Activated gamma-delta T cell treated with anti-CD3 and anti-CD28 coated beads, Interleukin-2, amount 50 U/mL, for 16 hours (primary cell): ENCODE data around the gene PIK3R5.

ENCODE experiments used
- DNase-seq: peaks from one replicate; pipeline ENCODE4 v3.0.0-alpha.2; 2020; ENCODE audit warnings: low read depth

PIK3R5 gene

DNA sequence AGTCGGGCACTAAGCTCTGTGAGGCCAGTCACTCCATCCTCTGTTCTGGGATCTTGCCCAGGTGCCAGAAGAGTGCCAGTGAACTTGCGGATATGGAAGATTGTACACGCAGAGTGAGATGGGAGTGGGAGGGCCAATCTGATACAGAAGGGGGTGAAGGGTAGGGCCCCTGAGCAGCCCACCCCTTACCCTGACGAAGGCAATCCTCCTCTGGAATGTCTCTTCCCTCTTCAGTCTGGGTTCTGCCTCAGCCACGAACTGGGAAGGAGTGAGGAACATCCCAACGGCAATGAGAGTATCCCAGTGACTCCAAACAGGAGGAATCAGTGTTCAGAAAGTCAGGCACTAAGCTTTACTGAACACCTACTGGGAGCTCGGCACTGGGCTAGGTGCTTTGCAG is 86.1 kb downstream of the PIK3R5 start:
- DNase-seq: no peak

- no peak for DNase-seq
These were observed 87.5 kb downstream of the PIK3R5 start for GRCh38 chr17:8877984-8878383.

GRCh38 chr17:8875957-8876356 is 89.5 kb downstream of the PIK3R5 start:
- DNase-seq: no peak

DNA sequence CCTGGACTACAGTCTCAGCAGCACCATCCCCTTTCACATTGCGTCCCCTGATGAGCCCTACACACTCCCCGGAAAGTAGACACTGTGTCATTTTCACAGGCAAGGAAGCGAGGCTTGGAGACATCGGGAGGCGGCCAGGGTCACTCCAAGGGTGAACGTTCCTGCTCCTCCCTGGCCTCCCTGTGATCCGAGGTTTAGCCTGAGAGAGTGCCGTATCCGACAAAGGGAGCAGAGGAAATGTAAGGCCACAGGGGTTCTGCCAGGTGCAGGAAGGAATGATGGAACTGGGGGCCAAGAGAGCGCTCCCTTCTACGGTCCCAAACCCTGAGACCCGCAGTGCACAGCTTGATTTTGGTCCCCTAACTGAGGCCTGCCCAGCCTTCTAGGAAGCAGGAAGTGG is 90.1 kb downstream of the PIK3R5 start:
- no peak for DNase-seq

DNA sequence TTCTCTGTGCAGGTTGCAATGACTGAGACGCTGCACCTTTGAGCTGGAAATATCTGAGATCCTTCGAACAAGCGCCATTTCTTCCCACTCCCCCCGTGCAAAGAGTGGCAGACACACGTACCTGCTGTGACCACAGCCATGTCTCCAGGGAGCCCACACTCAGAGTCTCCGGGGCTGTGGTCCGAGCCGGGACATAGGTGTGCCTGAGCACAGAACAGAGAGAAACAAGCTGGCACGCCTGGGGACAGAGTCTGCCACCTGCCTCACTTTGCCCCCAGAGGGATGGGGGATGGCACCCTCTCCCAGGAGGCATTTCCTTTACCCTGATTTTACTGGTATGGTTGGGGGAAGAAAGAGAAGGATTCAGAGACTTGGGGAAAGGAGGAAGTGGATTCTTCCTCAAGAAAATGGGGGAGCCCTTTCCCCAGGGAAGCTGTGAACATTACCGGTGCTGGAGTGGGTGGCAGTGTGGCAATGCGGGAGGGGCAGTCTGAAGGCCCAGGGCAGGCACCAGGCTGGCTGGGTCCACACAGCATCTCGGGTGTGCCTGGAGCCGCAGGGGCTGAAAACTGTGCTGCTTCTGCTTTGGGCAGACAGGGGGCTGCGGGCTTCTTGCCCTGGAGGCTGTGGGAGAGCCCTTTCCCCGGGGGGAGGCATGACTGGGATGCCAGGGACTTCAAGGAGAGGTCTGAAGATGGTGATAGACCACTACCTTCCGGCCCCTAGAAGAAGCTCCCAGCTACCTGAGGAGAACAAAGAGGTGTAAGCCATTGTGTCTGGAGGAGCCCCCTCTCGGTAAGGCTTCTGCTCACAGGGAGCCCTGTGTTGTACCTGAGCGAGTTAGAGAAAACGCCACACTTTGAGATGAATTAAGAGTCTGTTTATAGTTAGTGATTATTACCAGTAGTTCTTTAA is 91.4 kb downstream of the PIK3R5 start:
- no peak for DNase-seq

DNA sequence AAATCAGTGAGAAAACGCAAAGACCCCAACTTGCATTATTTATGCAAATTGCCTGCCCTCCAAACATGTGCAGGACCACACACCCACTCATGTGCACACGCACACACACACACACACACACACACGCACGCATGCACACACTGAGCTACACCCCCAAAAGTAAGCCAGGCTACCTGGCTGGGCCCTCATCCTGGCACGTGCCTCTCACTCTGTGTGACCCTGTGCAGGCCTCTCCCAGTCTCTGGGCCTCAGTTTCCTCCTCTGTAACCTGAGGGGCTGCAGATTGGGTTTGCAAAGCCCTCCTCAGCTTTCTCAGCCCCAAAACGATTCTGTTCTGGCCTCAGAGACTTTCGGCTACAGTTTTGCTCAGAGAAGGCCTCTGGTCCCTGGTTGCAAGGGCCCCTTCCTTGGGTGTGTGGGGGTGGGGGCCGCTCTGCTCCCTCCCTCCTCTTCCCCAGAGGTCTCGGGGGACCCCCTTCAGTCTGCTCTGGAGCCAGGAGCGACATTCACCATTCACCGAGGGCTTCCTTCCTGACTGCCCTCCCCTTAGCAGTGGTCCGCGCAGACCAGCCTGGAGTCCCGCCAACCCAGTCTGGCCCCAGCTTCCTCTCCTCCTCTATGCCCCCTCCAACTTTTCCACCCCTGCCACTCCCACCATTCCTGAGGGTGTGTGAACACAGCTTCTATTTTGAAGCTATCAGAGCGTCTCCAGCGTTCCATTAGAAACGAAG is 92.6 kb downstream of the PIK3R5 start:
- no peak for DNase-seq

- no peak for DNase-seq
These were observed 93.3 kb downstream of the PIK3R5 start for GRCh38 chr17:8872036-8872704.

- DNase-seq: no peak
These were observed 94.4 kb downstream of the PIK3R5 start for GRCh38 chr17:8871081-8871581.

GRCh38 chr17:8870406-8871040 is 95.0 kb downstream of the PIK3R5 start:
- DNase-seq: no peak

GRCh38 chr17:8869114-8869815 is 96.2 kb downstream of the PIK3R5 start:
- DNase-seq: no peak

- DNase-seq: no peak
These were observed 97.0 kb downstream of the PIK3R5 start for GRCh38 chr17:8868529-8868951.

DNA sequence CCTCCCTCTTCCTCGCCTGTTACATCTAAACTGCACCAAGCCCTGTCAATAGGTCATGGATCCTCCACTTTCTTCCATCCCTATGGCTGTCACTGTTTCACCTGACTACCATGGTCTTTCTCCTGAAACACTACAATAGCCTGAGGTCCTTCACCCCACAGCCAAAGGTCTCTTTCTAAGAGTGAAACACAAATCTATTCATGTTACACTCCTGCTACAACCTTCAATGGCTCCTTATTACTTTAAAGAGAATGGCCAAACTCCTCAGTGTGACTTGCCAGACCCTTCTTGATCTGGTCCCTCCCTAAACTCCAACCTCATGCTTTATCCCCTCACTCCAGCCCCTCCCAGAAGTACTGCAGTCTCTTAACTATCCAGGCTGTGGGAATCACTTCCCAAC is 97.4 kb downstream of the PIK3R5 start:
- DNase-seq: no peak

DNA sequence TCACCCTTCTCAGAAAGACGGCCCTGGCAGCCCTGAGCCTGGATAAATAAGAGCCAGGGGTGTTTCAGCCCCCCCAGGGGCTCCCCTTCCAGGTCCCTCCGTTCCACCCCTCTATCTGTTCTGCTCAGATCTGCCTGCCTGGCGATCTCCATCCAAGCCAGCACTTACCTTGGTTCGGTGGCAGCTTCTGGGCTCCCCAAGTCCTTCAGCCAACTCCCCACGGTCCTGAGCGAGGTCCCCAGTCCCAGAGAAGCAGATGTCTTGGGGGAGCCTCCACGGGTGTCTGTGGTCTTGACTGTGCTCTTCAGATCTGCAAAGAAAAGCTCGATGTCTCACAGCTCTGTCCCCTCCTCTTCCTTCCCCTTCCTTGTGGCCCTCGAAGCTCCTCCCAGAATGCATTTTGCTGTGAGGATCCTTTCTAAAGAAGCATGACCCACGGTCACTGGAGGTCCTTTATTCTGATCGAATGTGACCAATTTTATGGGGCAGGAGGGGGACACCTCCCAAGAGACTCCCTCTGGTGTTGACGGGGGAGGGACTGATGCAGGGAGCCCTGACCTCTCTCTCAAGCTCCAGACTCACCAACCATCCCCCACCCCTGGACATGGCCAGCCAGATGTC is 98.0 kb downstream of the PIK3R5 start, which contains the start of gene PIK3R6:
Gene PIK3R6, minus strand, starts transcription at position 314 of the 621 bp plus-strand sequence. CDS start 17,880 bp downstream, outside the sequence.
- DNase-seq: no peak

DNA sequence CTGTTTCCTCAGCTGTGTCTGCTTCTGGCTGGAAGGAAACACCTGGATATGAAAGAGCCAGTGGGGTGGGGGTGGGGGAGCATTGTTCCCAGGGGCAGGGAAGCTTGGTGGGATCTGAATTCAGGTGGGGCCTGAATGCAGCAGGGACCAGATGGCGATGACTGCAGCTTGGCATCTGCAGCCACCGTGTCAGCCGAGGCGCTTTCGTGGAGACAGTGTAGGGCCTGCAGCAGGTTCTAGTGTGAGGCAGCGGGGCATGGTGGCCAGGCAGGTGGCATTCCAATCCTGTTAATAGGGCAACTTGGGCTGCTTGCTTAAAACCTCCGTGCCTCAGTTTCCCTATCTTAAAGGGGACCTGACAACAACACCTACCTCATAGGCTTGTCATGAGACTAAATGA is 99.7 kb downstream of the PIK3R5 start:
- DNase-seq: no peak

DNA sequence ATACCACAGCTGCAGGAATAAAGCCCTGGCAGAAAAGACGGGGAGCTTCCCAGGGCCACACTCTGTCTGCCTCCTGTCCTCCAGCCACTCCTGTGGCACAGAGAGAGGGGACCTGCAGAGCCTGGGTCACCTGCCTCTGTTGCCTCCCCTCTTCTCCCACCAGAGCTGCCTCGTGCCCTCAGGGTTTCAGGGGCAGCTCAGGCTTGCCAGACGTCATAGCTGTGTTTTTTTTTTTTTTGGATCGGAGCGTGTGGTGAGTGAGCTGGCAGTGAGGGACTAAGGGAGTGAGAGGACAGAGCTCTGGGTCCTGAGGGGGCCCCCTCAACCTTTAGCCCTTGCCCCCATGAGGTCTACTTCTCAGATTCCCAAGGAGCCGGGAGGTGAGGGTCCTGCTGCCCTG is 100.1 kb downstream of the PIK3R5 start:
- no peak for DNase-seq

- no peak for DNase-seq
These were observed 103.1 kb downstream of the PIK3R5 start for GRCh38 chr17:8862213-8863056.

DNA sequence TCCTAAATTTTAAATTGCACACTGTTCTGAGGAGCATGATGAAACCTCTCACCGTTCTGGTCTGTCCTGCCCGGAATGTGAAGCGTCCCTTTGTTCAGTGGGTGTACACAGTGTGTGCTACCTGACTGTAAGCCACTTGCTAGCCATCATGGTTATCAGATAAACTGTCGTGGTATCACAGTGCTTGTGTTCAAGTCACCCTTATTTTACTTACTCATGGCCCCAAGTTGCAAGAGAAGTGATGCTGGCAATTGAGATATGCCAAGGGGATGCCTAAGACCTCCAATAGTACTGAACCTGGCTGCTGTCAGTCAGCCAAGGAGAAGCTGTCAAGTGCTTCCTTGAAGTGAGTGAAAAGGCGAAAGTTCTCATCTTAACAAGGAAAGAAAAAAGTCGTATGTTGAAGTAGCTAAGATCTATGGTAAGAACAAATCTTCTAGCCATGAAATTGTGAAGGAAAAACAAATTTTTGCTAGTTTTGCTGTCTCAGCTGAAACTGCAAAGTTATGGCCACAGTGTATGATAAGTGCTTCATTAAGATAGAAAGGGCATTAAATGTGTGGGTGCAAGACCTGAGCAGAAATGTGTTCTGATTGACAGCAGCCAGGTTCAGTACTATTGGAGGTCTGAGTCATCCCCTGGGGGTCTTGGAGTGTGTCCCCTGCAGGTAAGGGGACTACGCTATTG is 103.9 kb downstream of the PIK3R5 start:
- DNase-seq: no peak

GRCh38 chr17:8859804-8860430 is 105.6 kb downstream of the PIK3R5 start:
- no peak for DNase-seq
